PC-9 (cell line): ENCODE results near the gene SLC26A4.

Source experiments
- CTCF ChIP-seq: fragments of 200-600 bp; sonication (generic); conservative IDR thresholded peaks from 2 replicates; pipeline ENCODE4 v1.6.1; 2017; ENCODE audit warnings: mixed run types, antibody characterized with exemption, mild to moderate bottlenecking, moderate library complexity
- EZH2 ChIP-seq: fragments of 200-600 bp; sonication (generic); IDR thresholded peaks from 2 replicates; pipeline ENCODE4 v1.8.0; 2017; ENCODE audit warnings: antibody characterized with exemption, low read depth

- TF ChIP-seq CTCF, result no peak
- no peak for TF ChIP-seq EZH2
Measured at GRCh38 chr7:107622429-107622828, 38.2 kb upstream of the SLC26A4 start.
